ENCODE measurements around the gene TRAT1.

DNA sequence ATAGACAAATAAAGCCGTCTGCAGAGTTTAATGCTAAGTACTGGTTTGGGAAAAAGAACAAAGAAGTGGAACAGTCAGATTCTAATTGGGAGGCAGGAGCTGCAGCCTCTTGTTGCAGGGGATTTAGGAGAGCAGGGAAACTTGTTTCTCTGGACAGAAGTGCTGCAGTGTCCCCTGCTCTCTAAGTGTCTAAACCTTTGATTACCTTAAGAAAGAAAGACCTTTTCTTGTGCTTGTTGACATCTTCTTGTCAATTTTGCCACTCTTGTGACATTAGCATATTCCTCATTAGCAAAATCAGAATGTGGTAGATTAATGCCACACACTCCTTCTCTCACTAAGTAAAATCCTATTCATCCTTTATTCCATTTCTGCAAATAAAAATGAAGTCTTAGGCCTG, 38.8 kb downstream of the TRAT1 start:
- TF ChIP-seq, protein P1, sequence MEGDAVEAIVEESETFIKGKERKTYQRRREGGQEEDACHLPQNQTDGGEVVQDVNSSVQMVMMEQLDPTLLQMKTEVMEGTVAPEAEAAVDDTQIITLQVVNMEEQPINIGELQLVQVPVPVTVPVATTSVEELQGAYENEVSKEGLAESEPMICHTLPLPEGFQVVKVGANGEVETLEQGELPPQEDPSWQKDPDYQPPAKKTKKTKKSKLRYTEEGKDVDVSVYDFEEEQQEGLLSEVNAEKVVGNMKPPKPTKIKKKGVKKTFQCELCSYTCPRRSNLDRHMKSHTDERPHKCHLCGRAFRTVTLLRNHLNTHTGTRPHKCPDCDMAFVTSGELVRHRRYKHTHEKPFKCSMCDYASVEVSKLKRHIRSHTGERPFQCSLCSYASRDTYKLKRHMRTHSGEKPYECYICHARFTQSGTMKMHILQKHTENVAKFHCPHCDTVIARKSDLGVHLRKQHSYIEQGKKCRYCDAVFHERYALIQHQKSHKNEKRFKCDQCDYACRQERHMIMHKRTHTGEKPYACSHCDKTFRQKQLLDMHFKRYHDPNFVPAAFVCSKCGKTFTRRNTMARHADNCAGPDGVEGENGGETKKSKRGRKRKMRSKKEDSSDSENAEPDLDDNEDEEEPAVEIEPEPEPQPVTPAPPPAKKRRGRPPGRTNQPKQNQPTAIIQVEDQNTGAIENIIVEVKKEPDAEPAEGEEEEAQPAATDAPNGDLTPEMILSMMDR (conservative IDR thresholded peaks at IDR 0.05; ENCODE audit: low read length), result no peak
- TF ChIP-seq EZH2phosphoT487 (IDR thresholded peaks at IDR 0.05; ENCODE audit: borderline replicate concordance, low read depth, low read length), result no peak

Measured in OCI-LY7 (cell line).